AML-193 (cell line): ENCODE measurements around the gene TPH1.
A peak's percentile ranks its signal among the peaks of the same experiment; 100 is the strongest.
"Not testable (repeated sequence)": the region's sequence is repeated elsewhere in the genome, so short reads cannot be mapped to it uniquely, and the experiment has no call there.

Experiments used
- DNase-seq, 2 experiments: peaks; one replicate each; lab custom pipeline; 2025; lab: John Stamatoyannopoulos, UW

Gene TPH1

GRCh38 chr11:18022419-18022818, 23.6 kb downstream of the TPH1 start:
- no peak for DNase-seq

- DNase-seq: no peak
Measured at GRCh38 chr11:18019650-18020049, 26.4 kb downstream of the TPH1 start.

- DNase-seq: no peak
Measured at GRCh38 chr11:18016789-18017188, 29.3 kb downstream of the TPH1 start.

GRCh38 chr11:18014876-18015275, 31.2 kb downstream of the TPH1 start:
- DNase-seq: no peak

- peak in 1 of 2 experiments; percentile 12 for DNase-seq
Measured at GRCh38 chr11:18013790-18014507, 32.1 kb downstream of the TPH1 start.

- peak; percentile 82 to 86 for DNase-seq
Measured at GRCh38 chr11:18012906-18013781, 32.9 kb downstream of the TPH1 start, which contains the start of gene SERGEF. SERGEF (minus strand) TSS chr11:18013047; CDS start chr11:18013010, 37 bp downstream.

GRCh38 chr11:18012122-18012905, 33.8 kb downstream of the TPH1 start:
- DNase-seq: no peak

- no peak for DNase-seq
Measured at GRCh38 chr11:18011633-18012032, 34.4 kb downstream of the TPH1 start.

- DNase-seq: no peak
Measured at GRCh38 chr11:18010977-18011586, 35.0 kb downstream of the TPH1 start.

GRCh38 chr11:18010121-18010670, 35.9 kb downstream of the TPH1 start:
- DNase-seq: no peak

- DNase-seq: peak; percentile 75 to 79
Measured at GRCh38 chr11:18005376-18006129, 40.5 kb downstream of the TPH1 start.

- no peak for DNase-seq
Measured at GRCh38 chr11:18001191-18001590, 44.9 kb downstream of the TPH1 start.

- no peak for DNase-seq
Measured at GRCh38 chr11:18000760-18001159, 45.3 kb downstream of the TPH1 start.

- DNase-seq: not testable (repeated sequence)
Measured at GRCh38 chr11:18000128-18000527, 45.9 kb downstream of the TPH1 start.
